Measurements from ENCODE around the gene PDHX.

The PDHX gene

GRCh38 chr11:35009191-35009943 lies 92.9 kb downstream of the PDHX start:
- Histone ChIP-seq H3K36me3 (ENCODE audit: control insufficient read depth, insufficient read depth, low read length) (no peaks in the 10 kb centered on the region), H3K9me3 (ENCODE audit: control insufficient read depth, low read length) (no peaks in the 10 kb centered on the region), H3K4me3 (ENCODE audit: extremely low read depth, insufficient read depth, low read length, poor library complexity, severe bottlenecking) (no peak overlapping the region), H3K4me1 (ENCODE audit: control insufficient read depth, insufficient read depth, low read length, poor library complexity, severe bottlenecking) (peaks cover 16% of the 10 kb centered on the region), H3K27ac (ENCODE audit: low read depth, low read length, severe bottlenecking) (no peak overlapping the region)
- WGBS, 2 experiments (ENCODE audit: insufficient coverage in 2 of 2) = 29 to 55% methylated on average over 1 to 2 of the region's 5 CpGs

- 50 to 61% methylated on average over 2 to 3 of the region's 3 CpGs for WGBS, 2 experiments (ENCODE audit: insufficient coverage in 2 of 2)
- Histone ChIP-seq H3K4me1 (ENCODE audit: control insufficient read depth, insufficient read depth, low read length, poor library complexity, severe bottlenecking) (peaks cover 18% of the 10 kb centered on the region), H3K4me3 (ENCODE audit: extremely low read depth, insufficient read depth, low read length, poor library complexity, severe bottlenecking) (no peak overlapping the region)
These were observed 93.5 kb downstream of the PDHX start for GRCh38 chr11:35009944-35010342.

GRCh38 chr11:35010654-35011053 lies 94.2 kb downstream of the PDHX start:
- no peak overlapping the region for H3K27ac ChIP-seq (ENCODE audit: low read depth, low read length, severe bottlenecking)
- no peaks in the 10 kb centered on the region for H3K9me3 ChIP-seq (ENCODE audit: control insufficient read depth, low read length)
- no peak overlapping the region for H3K4me3 ChIP-seq (ENCODE audit: extremely low read depth, insufficient read depth, low read length, poor library complexity, severe bottlenecking)
- H3K36me3 ChIP-seq (ENCODE audit: control insufficient read depth, insufficient read depth, low read length) = no peaks in the 10 kb centered on the region
- peaks cover 18% of the 10 kb centered on the region for H3K4me1 ChIP-seq (ENCODE audit: control insufficient read depth, insufficient read depth, low read length, poor library complexity, severe bottlenecking)
- 64% methylated on average over 2 of the region's 5 CpGs for WGBS, 2 experiments (ENCODE audit: insufficient coverage in 2 of 2)

More at GRCh38 chr11:35009944-35010342, 93.5 kb downstream of the PDHX start:
- Histone ChIP-seq H3K36me3 (ENCODE audit: control insufficient read depth, insufficient read depth, low read length) (no peaks in the 10 kb centered on the region), H3K9me3 (ENCODE audit: control insufficient read depth, low read length) (no peaks in the 10 kb centered on the region), H3K27ac (ENCODE audit: low read depth, low read length, severe bottlenecking) (no peak overlapping the region)

GRCh38 chr11:35011389-35011788 lies 95.0 kb downstream of the PDHX start:
- Histone ChIP-seq H3K4me1 (ENCODE audit: control insufficient read depth, insufficient read depth, low read length, poor library complexity, severe bottlenecking) (peaks cover 17% of the 10 kb centered on the region), H3K36me3 (ENCODE audit: control insufficient read depth, insufficient read depth, low read length) (no peaks in the 10 kb centered on the region), H3K4me3 (ENCODE audit: extremely low read depth, insufficient read depth, low read length, poor library complexity, severe bottlenecking) (no peak overlapping the region), H3K9me3 (ENCODE audit: control insufficient read depth, low read length) (no peaks in the 10 kb centered on the region), H3K27ac (ENCODE audit: low read depth, low read length, severe bottlenecking) (no peak overlapping the region)
- 92 to 93% methylated on average over 2 to 3 of the region's 4 CpGs for WGBS, 2 experiments (ENCODE audit: insufficient coverage in 2 of 2)

GRCh38 chr11:35011944-35012343 lies 95.5 kb downstream of the PDHX start:
- no peaks in the 10 kb centered on the region for H3K9me3 ChIP-seq (ENCODE audit: control insufficient read depth, low read length)
- H3K4me3 ChIP-seq (ENCODE audit: extremely low read depth, insufficient read depth, low read length, poor library complexity, severe bottlenecking) = no peak overlapping the region
- H3K4me1 ChIP-seq (ENCODE audit: control insufficient read depth, insufficient read depth, low read length, poor library complexity, severe bottlenecking) = peaks cover 11% of the 10 kb centered on the region
- no peak overlapping the region for H3K27ac ChIP-seq (ENCODE audit: low read depth, low read length, severe bottlenecking)
- H3K36me3 ChIP-seq (ENCODE audit: control insufficient read depth, insufficient read depth, low read length) = no peaks in the 10 kb centered on the region
- WGBS, 2 experiments (ENCODE audit: insufficient coverage in 2 of 2) = no CpG with 5 or more reads among the region's 2 CpGs

- Histone ChIP-seq H3K27ac (ENCODE audit: low read depth, low read length, severe bottlenecking) (no peak overlapping the region), H3K9me3 (ENCODE audit: control insufficient read depth, low read length) (no peaks in the 10 kb centered on the region), H3K36me3 (ENCODE audit: control insufficient read depth, insufficient read depth, low read length) (no peaks in the 10 kb centered on the region), H3K4me3 (ENCODE audit: extremely low read depth, insufficient read depth, low read length, poor library complexity, severe bottlenecking) (no peak overlapping the region), H3K4me1 (ENCODE audit: control insufficient read depth, insufficient read depth, low read length, poor library complexity, severe bottlenecking) (peaks cover 11% of the 10 kb centered on the region)
- WGBS, 2 experiments (ENCODE audit: insufficient coverage in 2 of 2) = 95 to 97% methylated on average over 6 of the region's 8 CpGs
These were observed 96.2 kb downstream of the PDHX start for GRCh38 chr11:35012467-35013191.

GRCh38 chr11:35013514-35014233 lies 97.3 kb downstream of the PDHX start:
- Histone ChIP-seq H3K4me1 (ENCODE audit: control insufficient read depth, insufficient read depth, low read length, poor library complexity, severe bottlenecking) (peaks cover 11% of the 10 kb centered on the region), H3K4me3 (ENCODE audit: extremely low read depth, insufficient read depth, low read length, poor library complexity, severe bottlenecking) (no peak overlapping the region), H3K36me3 (ENCODE audit: control insufficient read depth, insufficient read depth, low read length) (no peaks in the 10 kb centered on the region), H3K27ac (ENCODE audit: low read depth, low read length, severe bottlenecking) (peak overlapping the region; percentile 57), H3K9me3 (ENCODE audit: control insufficient read depth, low read length) (no peaks in the 10 kb centered on the region)
- 83 to 100% methylated on average over 1 of the region's 3 CpGs for WGBS, 2 experiments (ENCODE audit: insufficient coverage in 2 of 2)

GRCh38 chr11:35014346-35014745 lies 97.9 kb downstream of the PDHX start:
- H3K27ac ChIP-seq (ENCODE audit: low read depth, low read length, severe bottlenecking) = peak overlapping the region; percentile 57
- no peak overlapping the region for H3K4me3 ChIP-seq (ENCODE audit: extremely low read depth, insufficient read depth, low read length, poor library complexity, severe bottlenecking)
- H3K36me3 ChIP-seq (ENCODE audit: control insufficient read depth, insufficient read depth, low read length) = no peaks in the 10 kb centered on the region
- peaks cover 11% of the 10 kb centered on the region for H3K4me1 ChIP-seq (ENCODE audit: control insufficient read depth, insufficient read depth, low read length, poor library complexity, severe bottlenecking)
- no peaks in the 10 kb centered on the region for H3K9me3 ChIP-seq (ENCODE audit: control insufficient read depth, low read length)
- WGBS, 2 experiments (ENCODE audit: insufficient coverage in 2 of 2) = 83% methylated on average over 1 of the region's 2 CpGs; no CpG with 5 or more reads in 1 of the 2 experiments

GRCh38 chr11:35015621-35016387 lies 99.4 kb downstream of the PDHX start:
- Histone ChIP-seq H3K4me3 (ENCODE audit: extremely low read depth, insufficient read depth, low read length, poor library complexity, severe bottlenecking) (no peak overlapping the region), H3K4me1 (ENCODE audit: control insufficient read depth, insufficient read depth, low read length, poor library complexity, severe bottlenecking) (peaks cover 11% of the 10 kb centered on the region), H3K9me3 (ENCODE audit: control insufficient read depth, low read length) (no peaks in the 10 kb centered on the region), H3K36me3 (ENCODE audit: control insufficient read depth, insufficient read depth, low read length) (no peaks in the 10 kb centered on the region), H3K27ac (ENCODE audit: low read depth, low read length, severe bottlenecking) (no peak overlapping the region)
- 92 to 94% methylated on average over 5 of the region's 6 CpGs for WGBS, 2 experiments (ENCODE audit: insufficient coverage in 2 of 2)

GRCh38 chr11:35016916-35017315 lies 100.5 kb downstream of the PDHX start:
- H3K36me3 ChIP-seq (ENCODE audit: control insufficient read depth, insufficient read depth, low read length) = no peaks in the 10 kb centered on the region
- WGBS, 2 experiments (ENCODE audit: insufficient coverage in 2 of 2) = 80 to 100% methylated on average over 1 of the region's 4 CpGs
- H3K27ac ChIP-seq (ENCODE audit: low read depth, low read length, severe bottlenecking) = no peak overlapping the region
- H3K9me3 ChIP-seq (ENCODE audit: control insufficient read depth, low read length) = no peaks in the 10 kb centered on the region
- H3K4me3 ChIP-seq (ENCODE audit: extremely low read depth, insufficient read depth, low read length, poor library complexity, severe bottlenecking) = no peak overlapping the region
- peaks cover 11% of the 10 kb centered on the region for H3K4me1 ChIP-seq (ENCODE audit: control insufficient read depth, insufficient read depth, low read length, poor library complexity, severe bottlenecking)
